Left cardiac atrium (tissue), 4 donors: Measurements from ENCODE around the gene NT5DC1. TPM values are rescaled to one million over a fixed set of nuclear protein-coding genes. Genes with fewer than 3 reads are reported as not detected.

Experiments
- ATAC-seq, 2 donors: fragments of 200-7000 bp; cut with Tn5 transposase; one replicate each; pipeline ENCODE4 v1.9.1; 2020; ENCODE audit warnings: mild to moderate bottlenecking in 2 of 2, moderate library complexity in 2 of 2
- DNase-seq: peaks from one replicate; pipeline ENCODE4 v3.0.0-alpha.2; 2020
- intact Hi-C, 2 donors: fragments of 100-400 bp; cut with DNase I; formaldehyde crosslinking; loops; one replicate each; pipeline versions ENCODE4 v1.14.1 to v1.15.1; 2022 to 2023
- long read RNA-seq: library from polyadenylated mRNA; unstranded; transcript quantifications from one replicate; pipeline ENCODE4 v2.0.0, GENCODE V29; 2021
- total RNA-seq, 2 donors: library from RNA; stranded (reverse); fragmentation: NEBNext Ultra II Directional; extraction: Animal tissue kit (Norgen Biotek cat#: 25700); gene quantifications; one replicate each; pipeline ENCODE4 v1.2.1, GENCODE V29; 2021
- donor health status: DM: no; HTN: yes; CAD: no.
- donor health status: DM: no; HTN: yes; CAD: no; lungs with severe emphysema.
- donor health status: DM: yes; HTN: yes; CAD: no.
- donor health status: Dilated cardiomyopathy.

NT5DC1 gene
- 10 to 100 TPM; 36.1 to 53.7 TPM for total RNA-seq
- long read RNA-seq, full-length matches to known transcripts, result 87 of 94 reads
- long read RNA-seq, partial matches to known transcripts, result 2 of 94 reads
- long read RNA-seq, other reads (novel, unspliced or antisense), result 5 of 94 reads

DNA sequence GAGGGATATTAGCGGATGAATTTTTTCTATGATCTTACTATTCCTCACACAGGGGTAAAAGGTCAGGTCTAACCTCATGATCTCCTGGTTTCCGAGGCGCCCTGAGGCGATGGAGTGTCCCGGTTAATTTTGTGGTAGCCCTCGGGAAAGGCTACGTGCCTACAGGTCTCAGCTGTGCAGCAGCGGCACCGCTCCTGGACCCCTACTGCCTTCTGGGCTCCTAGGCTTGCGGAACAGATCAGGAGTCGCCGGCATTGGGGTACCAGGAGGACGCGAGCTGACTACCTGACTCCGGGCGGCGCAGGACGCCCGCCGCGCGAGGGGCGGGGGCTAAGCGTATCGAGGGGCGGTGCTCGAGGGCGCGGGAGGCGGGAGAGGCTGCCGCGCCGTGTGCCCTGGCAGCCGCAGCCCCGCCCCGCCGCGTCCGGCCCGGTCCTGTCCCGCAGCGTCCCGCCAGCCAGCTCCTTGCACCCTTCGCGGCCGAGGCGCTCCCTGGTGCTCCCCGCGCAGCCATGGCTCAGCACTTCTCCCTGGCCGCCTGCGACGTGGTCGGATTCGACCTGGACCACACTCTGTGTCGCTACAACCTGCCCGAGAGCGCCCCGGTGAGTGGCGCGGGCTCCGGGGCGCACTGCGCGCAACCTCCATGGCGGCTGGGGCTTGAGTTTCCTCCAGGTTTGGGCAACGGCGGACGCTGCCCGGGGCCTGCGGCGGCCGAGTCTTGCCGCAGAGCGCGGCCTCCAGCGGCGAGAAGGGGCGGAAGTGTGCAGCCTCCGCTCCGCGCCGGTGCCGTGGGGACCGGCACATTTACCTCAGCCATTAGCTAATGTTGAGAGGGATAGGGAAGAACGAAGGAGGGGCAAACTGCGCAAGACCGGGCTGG, at the start of gene NT5DC1:
TSS of gene NT5DC1 (plus strand) at position 435 of the 883 bp plus-strand sequence. CDS start at position 513, 78 bp downstream.
- intact Hi-C loops, result no loop called here
- DNase-seq (peak; percentile 89), ATAC-seq (peak; percentile 97 to 99)

DNA sequence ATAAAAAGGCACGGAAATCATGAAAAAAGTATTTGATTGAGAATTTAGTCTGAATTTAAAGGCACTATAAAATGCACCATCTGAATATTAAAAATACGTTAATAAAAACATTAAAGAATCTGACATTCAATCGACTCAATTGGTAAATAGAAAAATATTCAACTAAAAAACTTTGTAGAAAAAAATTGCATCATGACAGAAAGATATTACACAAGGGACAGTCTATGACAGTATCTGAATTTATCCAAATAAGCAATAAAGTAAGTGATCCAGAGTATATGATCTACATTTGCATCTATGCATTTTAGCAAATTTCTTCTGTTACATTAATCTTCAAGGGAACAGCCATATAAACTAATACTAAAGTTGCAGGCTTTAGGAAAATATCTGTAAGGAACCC, 49.4 kb upstream of the NT5DC1 start:
- no peak for ATAC-seq
- DNase-seq, result no peak
- intact Hi-C loops, result no loop called here

DNA sequence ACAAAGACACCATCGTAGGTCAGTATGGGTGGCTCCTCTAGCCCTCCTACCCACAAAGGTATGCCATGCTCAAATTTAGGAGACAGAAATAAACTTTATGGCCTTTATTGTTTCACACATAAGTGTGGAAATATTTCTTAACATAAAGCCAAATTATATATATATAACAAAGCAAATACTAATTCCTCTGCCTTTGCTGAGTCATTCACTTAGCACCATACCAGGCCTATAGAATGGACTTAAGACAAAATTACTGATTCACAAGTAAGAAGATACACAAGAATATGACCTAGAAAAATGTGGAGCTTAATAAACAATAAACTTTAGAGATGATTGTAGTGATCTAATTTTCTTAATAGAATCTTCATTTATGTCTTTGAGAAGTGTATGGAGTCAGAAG, 45.1 kb upstream of the NT5DC1 start:
- DNase-seq, result no peak
- ATAC-seq, result no peak
- intact Hi-C loops, result no loop called here

DNA sequence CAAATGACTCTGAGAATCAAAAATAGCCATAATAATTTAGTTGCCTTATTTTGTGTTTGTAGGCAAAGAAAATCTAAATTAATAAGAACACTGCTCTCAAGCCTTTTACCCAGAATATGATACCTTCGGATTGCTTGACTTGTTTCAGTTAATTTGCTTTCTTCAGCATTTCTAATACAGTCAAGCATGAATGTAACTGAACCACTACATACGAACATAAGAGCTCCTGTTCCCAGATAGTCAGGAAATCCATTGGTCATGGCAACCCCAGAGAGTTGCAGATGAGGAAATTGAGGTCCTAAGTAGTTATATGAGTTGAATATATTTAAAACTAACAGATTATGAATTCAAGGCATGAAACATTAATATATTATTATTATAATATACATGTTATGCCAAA, 42.9 kb upstream of the NT5DC1 start:
- ATAC-seq, result no peak
- DNase-seq, result no peak
- intact Hi-C loops, result no loop called here

DNA sequence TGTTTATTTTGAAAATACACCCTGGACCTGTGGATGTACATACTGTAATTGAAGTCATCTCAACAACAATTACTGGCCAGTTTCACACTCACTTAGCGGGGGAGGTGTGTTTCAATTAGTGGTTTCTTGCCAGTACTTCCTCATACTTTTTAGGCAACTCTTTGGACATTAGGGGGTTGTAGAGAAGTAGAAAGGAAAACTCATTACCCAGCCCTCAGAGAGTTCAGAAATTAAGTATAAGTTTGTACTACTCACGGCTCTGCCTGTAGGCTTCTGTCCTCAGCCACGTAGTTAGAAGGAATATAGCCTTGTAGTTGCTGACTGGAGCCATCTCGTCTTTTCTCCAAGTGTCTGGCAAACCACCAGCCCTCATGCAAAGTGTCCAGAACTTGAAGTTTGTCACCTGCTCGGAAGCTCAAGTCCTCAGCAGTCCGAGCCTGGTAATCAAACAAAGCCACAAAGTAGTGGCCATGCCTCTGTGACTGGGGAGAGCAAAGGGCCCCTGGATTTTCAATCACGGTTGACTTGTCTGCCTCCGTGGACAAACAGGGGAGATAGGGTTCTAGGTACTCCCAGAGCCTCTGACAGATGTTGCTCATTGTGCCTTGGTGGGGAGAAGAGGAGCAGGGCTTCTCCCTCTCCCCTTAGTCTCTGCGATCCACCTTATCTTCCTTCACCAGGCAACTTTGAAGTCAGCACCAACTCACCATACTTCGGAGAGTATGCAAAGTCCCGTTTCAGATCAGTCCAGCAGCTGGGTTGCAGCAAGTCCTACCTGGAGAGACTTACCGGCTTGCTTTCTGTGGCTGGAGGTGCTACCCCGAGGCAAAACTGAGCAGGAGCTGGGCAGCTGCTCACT, 40.7 kb upstream of the NT5DC1 start:
- DNase-seq (no peak), ATAC-seq (peak; percentile 16 to 68)
- intact Hi-C loops, result no loop called here

DNA sequence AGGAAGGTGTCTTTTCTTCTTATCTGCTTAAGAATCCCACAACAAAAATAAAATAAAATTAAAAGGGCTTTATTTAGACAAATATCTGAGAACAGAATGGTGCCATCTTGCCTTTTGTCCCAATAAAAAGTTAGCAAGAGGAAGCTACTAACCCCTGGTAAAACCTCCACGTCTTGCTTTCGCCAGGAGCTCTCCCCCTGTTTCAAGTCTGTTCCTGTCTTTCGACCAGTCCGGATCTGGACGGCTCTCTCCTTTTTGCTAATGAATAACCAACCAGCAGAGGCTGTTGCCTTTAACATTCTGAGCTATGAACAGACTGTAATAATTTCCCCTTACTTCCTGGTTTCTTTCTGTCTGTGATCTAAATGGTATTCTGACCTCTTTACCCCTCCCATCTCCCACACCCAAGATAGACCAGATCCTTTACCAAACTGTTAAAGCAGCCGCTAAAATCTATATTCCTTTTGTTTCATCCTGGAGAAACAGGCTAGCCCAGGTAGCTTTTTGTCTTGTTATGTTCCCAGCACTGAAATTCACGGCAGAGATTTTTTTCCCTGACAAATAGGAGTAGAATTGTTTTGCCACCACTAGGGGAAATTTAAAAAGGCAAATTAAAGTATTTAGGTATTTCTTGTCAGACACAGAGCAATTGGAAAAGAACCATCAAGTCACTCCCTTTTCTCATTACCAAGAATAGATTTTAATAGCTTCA, 39.9 kb upstream of the NT5DC1 start, which contains the start of gene FRK:
TSS of gene FRK (minus strand) at position 320 of the 712 bp plus-strand sequence. CDS start 580 bp downstream, outside the sequence.
- DNase-seq (peak; percentile 29), ATAC-seq (peak; percentile 88 to 95)
- intact Hi-C loops, result no loop called here

DNA sequence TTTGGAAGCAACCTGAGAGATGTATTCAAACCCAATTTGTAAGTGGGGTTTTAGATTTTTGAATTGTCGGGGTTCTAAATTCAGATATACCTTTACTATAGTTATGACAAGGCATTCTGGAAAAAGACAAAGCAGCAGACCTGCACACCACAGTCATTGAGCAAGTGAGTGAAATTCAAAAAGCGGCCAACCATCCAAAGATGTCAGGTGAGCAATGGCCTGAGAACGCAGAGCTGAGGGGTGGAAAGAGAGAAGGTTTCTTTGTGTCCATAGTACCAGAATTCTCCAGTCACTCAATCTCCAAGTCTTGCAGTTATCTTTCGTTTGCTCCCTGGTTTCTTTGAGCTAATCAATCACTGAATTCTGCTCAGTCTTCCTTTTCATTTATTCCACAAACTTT, 38.2 kb upstream of the NT5DC1 start:
- DNase-seq (no peak), ATAC-seq (no peak)
- intact Hi-C loops, result no loop called here

DNA sequence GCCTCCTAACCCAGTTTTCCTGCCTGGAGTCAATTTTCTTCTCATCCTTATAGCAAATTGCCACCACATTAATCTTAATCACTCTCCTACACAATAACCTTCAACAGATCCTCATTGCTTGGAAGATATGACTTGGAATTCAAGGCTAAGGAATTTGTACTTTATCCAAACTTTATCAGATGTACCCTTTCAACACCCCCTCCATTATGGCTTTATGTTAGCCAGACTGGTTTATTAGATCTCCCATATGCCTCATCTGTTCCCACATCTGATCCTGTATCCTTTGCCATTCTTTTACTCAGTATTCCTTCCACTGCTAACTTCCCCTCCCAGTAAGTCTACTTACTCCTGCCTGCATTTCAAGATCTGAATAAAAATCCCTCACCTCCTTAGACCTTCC, 36.0 kb upstream of the NT5DC1 start:
- ATAC-seq, result no peak
- intact Hi-C loops, result no loop called here
- DNase-seq, result no peak

DNA sequence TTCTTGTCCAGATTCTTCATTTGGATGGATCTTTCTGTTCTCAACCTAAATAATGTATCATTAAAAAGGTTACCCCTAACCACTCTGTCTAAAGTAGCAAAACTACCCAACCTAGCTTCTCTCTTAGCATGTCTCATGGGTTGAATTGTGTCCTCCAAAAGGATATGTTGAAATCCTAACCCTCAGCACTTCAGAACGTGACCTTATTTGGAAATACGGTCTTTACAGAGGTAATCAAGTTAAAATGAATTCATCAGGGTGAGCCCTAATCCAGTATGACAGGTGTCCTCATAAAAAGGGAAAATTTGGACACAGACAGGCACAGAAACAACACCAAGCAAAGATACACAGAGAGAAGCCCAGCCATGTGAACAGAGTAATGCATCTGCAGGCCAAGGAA, 33.9 kb upstream of the NT5DC1 start:
- intact Hi-C loops, result no loop called here
- ATAC-seq, result no peak
- DNase-seq, result no peak

DNA sequence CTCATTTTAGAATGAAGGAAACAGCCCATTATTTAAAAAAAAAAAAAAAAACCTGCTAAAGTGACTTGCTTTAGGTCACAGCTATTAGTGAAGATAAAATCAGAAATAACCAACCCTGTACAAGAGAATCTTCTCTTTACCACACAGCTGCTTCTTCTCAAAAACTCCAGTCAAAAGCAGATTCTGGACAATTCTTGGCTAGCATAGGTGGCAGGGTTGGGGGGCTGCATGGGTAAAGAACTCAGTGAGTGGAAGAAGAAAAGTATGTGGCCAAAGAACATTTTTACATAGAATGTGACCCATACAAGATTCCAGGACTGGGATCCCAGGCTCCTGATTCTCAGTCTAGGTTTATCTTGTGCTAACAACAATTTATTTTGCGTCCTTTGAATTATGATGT, 30.6 kb upstream of the NT5DC1 start:
- intact Hi-C loops, result no loop called here
- DNase-seq (no peak), ATAC-seq (no peak)

DNA sequence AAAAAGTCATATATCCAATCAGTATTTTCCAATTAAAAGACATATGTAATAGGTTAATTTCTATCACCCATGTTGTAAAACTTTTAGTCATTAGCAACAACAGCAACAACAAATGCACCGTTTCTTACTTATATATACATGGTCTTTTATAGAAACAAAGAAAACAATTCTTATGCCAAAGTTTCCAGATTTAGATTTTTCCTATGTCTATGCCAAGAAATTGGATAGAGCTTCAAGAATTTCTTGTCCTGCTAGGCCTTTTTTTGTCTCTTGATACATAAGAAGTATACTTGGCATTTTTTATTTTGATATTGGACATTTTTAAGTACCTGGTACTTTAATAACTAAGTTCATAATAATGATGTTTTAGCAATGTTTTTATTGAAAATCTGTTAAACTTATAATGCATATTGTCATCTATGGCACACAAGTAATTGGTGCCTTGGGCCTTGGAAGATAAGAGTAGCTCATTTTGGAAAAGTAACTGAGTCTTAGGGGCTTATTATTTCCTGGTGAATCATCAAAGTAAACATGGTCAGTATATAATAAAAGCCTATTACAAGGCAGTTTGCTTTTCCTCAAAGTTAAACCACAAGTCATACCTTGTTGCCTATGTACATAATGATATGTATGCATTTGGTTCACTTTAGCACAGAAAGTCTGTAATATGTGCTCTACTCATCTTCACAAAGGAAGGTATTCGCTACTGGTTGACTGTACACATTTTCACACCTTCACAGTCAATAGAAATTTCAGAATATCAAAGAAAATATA, 29.9 kb upstream of the NT5DC1 start:
- intact Hi-C loops, result no loop called here
- ATAC-seq, result no peak
- DNase-seq, result no peak

DNA sequence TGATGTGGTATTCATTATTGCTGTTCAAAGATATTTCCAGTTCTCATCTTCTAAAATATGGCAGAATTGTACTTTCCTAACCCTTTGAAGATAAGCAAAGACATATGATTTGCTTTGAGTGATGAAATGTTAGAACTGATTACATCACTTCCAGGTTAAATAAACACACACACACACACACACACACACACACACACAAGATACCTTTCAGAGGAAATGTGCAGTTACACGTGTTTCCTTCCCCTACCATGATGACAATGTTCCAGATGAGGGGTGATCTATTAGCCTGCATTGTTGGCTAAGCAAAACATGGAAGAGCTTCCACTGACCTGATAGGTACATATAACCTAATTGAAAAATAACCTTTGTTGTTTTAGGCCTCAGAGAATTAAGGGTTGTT, 28.3 kb upstream of the NT5DC1 start:
- intact Hi-C loops, result no loop called here
- no peak for ATAC-seq
- DNase-seq, result no peak

DNA sequence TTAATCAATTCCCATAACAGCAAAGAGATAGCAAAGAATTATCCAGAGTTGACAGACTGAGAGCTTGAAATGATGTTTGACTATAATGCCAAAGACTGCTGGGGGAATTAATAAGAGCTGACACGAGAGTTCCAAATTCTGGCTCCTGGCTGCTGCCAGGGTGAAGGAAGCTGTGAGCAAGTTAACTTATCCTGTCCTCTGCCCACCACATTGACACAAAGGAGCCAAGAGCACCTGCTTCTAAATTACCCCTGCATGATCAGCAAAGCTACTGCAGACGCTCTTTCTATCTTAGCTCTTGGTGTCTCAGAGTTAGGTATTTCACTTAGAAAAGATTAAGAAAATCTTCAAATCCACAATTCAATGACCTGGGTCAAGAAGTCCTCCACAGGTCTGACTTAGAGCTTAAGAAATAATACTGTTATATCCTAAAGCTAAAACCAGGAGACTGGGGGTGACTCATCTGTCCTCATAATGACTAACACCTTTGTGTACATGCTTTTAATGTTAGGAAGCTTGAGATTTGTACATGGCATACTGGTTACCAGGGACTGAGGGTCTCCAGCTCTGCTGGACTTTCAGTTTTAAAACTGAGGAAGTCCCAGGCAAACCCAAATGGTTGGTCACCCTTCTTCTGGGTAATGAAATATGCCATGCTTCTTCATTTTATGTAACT, 26.8 kb upstream of the NT5DC1 start:
- DNase-seq (no peak), ATAC-seq (no peak)
- intact Hi-C loops, result no loop called here

DNA sequence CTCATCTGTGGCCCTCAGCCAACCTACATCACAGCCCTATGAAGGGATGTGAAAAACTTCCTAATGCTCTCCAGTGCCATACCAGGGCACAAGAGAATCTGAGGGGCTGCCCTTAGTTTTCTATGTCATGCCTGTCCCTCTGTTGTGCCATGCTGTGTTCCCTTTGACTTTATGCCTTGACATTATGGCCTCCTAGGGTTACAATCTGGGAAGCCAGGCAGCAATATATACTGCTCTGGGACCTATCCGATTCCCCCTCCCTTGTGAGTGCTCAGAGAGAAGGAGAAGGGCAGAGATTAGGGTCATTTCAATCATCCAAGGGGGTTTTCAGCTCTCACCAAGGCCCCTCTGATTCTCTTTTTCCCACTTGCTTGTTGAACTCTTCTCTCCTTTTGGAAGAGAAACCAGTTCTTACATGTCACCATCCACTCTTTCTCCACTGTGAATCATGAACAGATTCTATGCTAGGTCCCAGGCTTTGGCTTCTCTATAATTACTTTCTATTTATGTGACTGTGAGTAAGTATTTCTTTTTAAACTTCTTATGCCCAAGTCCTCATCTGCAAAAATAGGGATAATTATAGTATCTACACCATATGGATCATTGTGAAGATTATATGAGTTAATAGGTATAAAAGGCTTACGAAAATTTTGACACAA, 25.8 kb upstream of the NT5DC1 start:
- intact Hi-C loops, result no loop called here
- ATAC-seq (no peak), DNase-seq (no peak)

DNA sequence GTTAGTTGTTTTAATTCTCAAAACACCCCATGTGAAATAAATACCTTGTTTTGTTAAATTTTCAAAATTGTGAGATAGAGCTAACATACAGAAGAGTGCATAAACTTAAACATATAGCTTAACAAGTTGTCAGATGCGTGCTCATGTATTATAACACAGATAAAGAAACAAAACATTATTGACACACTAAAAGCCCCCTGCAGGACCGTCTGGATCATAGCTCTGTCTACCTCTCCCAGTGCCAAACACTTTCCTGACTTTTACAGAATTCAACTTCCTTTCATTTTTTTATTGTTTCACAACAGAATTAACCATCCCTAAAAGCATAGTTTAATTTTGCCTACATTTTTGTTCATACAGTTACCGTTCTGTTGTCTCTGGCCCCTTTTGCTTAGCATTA, 22.1 kb upstream of the NT5DC1 start:
- intact Hi-C loops, result no loop called here
- no peak for ATAC-seq
- DNase-seq, result no peak

DNA sequence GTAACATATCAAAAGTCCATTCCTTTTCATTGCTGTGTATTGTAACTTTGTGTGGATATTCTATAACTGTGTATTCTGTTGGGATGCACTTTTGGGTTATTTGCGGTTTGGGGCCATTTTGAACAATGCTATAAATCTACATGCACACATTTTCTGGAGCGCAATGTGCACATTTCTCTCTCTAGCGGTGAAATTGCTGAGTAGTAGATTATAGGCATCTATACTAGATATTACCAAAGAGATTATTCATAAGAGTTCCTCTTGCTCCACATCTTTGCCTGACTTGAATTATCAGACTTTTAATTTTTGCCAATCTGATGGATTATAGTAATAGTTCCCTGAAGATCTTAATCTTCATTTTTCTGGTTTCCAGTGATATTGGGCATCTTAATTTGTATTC, 21.7 kb upstream of the NT5DC1 start:
- DNase-seq, result no peak
- ATAC-seq, result no peak
- intact Hi-C loops, result no loop called here

DNA sequence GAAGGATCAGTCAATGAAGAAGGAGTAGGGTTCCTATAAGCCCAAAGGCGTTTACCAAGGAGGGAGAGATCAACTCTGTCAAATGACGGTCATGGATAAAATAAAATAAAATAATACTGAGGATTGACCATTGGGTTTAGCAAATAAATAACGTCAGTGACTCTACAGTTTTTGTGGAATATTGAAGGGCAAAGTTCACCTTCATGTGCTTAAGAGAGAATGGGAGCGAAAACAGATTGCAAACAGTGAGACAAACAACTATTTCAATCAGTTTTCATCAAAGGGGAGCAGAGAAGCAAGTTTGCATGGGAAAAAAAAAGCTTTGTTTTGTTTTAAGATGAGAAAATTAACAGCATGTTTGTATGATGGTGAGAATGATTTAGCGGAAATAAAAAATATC, 17.6 kb upstream of the NT5DC1 start:
- no peak for DNase-seq
- no peak for ATAC-seq
- intact Hi-C loops, result no loop called here

DNA sequence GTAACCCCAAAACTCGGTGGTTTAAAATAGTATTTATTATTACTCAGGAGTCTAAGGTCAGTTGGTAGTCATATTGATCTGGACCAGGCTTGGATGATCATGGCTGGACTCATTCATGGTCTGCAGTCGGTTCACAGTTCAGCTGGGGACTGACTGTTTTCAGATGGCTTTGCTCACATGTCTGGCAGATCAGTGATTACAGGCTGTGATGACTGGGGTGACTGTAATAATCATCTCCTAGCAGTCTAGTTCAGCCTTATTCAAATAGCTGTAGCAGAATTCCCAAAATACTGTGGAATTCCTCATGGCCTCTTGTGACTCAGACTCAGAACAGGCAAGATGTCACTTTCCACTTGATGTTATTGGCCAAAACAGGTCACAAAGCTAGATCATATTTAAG, 16.4 kb upstream of the NT5DC1 start:
- ATAC-seq (no peak), DNase-seq (no peak)
- intact Hi-C loops, result no loop called here
